ENCODE measurements around the gene CCDC6.

Gene CCDC6

GRCh38 chr10:59864141-59864962 is 42.0 kb downstream of the CCDC6 start:
- TF ChIP-seq, protein P1, sequence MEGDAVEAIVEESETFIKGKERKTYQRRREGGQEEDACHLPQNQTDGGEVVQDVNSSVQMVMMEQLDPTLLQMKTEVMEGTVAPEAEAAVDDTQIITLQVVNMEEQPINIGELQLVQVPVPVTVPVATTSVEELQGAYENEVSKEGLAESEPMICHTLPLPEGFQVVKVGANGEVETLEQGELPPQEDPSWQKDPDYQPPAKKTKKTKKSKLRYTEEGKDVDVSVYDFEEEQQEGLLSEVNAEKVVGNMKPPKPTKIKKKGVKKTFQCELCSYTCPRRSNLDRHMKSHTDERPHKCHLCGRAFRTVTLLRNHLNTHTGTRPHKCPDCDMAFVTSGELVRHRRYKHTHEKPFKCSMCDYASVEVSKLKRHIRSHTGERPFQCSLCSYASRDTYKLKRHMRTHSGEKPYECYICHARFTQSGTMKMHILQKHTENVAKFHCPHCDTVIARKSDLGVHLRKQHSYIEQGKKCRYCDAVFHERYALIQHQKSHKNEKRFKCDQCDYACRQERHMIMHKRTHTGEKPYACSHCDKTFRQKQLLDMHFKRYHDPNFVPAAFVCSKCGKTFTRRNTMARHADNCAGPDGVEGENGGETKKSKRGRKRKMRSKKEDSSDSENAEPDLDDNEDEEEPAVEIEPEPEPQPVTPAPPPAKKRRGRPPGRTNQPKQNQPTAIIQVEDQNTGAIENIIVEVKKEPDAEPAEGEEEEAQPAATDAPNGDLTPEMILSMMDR (IDR thresholded peaks at IDR 0.05) = no peak
- no peaks in the 10 kb centered on the region for H3K27me3 Mint-ChIP-seq (ENCODE audit: low read depth, poor library complexity)
- peaks cover 31% of the 10 kb centered on the region for H3K9me3 Mint-ChIP-seq
- H3K36me3 Mint-ChIP-seq (ENCODE audit: low read depth) = peaks cover 34% of the 10 kb centered on the region
- peaks cover 37% of the 10 kb centered on the region for H3K4me1 Mint-ChIP-seq
- no peak for DNase-seq
- no peak overlapping the region for H3K27ac Mint-ChIP-seq
- no peak overlapping the region for H3K4me3 Mint-ChIP-seq

DNA sequence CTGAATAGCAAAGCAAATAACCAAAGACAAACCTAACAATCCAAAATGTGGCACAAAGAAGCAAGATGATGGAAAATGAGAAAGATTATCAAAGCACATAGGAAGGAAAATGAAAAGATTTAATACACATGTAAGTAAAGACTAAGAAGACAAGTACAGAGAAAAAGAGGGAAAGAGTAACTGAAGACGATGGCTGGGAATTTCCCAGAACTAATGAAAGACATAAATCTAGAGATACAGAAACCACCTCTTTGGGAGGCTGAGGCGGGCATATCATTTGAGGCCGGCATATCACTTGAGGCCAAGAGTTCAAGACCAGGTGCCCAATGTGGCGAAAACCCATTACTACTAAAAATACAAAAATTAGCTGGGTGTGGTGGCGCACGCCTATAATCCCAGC is 46.8 kb downstream of the CCDC6 start:
- H3K9me3 Mint-ChIP-seq = peaks cover 33% of the 10 kb centered on the region
- H3K4me1 Mint-ChIP-seq = peaks cover 11% of the 10 kb centered on the region
- peaks cover 4% of the 10 kb centered on the region for H3K27me3 Mint-ChIP-seq (ENCODE audit: low read depth, poor library complexity)
- TF ChIP-seq, protein P1 (IDR thresholded peaks at IDR 0.05) = no peak
- no peak overlapping the region for H3K27ac Mint-ChIP-seq
- H3K4me3 Mint-ChIP-seq = no peak overlapping the region
- DNase-seq = no peak
- H3K36me3 Mint-ChIP-seq (ENCODE audit: low read depth) = peaks cover 42% of the 10 kb centered on the region

DNA sequence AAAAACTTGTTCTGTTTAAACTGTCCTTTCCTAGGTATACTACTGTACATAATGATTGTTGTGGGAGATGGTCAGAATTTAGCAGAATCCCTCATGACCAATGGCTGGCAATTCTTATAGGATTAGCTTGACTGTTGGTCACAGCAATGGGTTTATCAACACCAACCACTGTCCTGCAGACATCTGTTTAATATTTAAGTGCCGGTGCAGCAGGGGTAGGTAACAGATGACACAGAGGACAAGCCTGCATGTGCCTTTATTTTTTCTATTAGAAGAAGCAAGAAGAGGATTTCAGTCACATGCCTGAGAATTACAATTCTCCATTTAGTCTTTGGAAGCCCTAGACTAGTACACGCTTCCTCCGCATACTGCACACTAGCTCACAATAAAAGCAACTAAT is 48.4 kb downstream of the CCDC6 start:
- Mint-ChIP-seq H3K36me3 (ENCODE audit: low read depth) (peaks cover 44% of the 10 kb centered on the region), H3K4me1 (peaks cover 4% of the 10 kb centered on the region), H3K27me3 (ENCODE audit: low read depth, poor library complexity) (peaks cover 4% of the 10 kb centered on the region), H3K4me3 (no peak overlapping the region), H3K9me3 (peaks cover 33% of the 10 kb centered on the region), H3K27ac (no peak overlapping the region)
- DNase-seq = no peak
- TF ChIP-seq, protein P1 (IDR thresholded peaks at IDR 0.05) = no peak

DNA sequence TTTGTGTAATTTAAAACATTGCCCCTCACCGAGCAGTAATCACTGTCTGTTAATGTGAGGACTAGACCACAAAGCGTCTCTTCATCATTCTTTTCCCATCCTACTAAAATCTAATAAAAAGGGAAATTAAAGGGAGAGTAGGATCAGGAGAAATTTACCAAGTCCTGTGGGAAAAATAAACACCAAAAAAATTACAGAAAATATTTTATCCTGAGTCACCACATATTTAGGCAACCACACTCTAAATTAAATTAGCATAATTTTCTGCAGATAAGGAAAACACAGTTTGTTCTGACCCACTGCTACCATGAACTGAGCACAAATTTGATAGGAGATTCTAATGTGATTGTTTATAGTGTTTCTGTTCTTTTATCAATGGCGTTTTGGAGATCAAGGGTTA is 49.3 kb downstream of the CCDC6 start:
- Mint-ChIP-seq H3K4me3 (no peak overlapping the region), H3K27me3 (ENCODE audit: low read depth, poor library complexity) (peaks cover 4% of the 10 kb centered on the region), H3K4me1 (peaks cover 4% of the 10 kb centered on the region), H3K36me3 (ENCODE audit: low read depth) (peaks cover 41% of the 10 kb centered on the region), H3K27ac (no peak overlapping the region), H3K9me3 (peaks cover 27% of the 10 kb centered on the region)
- no peak for DNase-seq
- TF ChIP-seq, protein P1 (IDR thresholded peaks at IDR 0.05) = no peak

DNA sequence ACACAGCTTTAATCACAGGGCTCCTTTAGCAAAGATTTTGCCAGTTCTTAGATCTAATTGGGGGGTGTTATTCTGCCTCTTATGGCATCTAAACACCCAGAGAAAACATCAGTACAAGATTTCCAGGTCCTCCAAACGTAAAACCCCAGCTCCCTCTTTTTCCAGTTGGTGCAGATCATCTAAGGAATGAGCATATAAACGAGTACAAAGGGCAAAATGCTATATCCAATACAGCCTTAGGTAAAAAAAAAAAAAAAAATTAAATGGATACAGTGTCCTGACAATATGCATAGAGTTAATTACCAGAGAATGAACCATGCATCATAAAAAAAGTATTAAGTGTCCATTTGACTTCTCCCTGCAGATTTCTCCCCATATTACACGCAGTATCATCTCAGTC is 50.3 kb downstream of the CCDC6 start:
- Mint-ChIP-seq H3K4me1 (peaks cover 4% of the 10 kb centered on the region), H3K9me3 (peaks cover 18% of the 10 kb centered on the region), H3K27me3 (ENCODE audit: low read depth, poor library complexity) (peaks cover 4% of the 10 kb centered on the region), H3K27ac (no peak overlapping the region), H3K36me3 (ENCODE audit: low read depth) (peaks cover 37% of the 10 kb centered on the region), H3K4me3 (no peak overlapping the region)
- TF ChIP-seq, protein P1 (IDR thresholded peaks at IDR 0.05) = no peak
- DNase-seq = no peak

GRCh38 chr10:59854571-59854970 is 51.8 kb downstream of the CCDC6 start:
- Mint-ChIP-seq H3K36me3 (ENCODE audit: low read depth) (peaks cover 28% of the 10 kb centered on the region), H3K27ac (no peak overlapping the region), H3K27me3 (ENCODE audit: low read depth, poor library complexity) (peaks cover 4% of the 10 kb centered on the region), H3K4me3 (no peak overlapping the region), H3K9me3 (peaks cover 3% of the 10 kb centered on the region), H3K4me1 (peaks cover 4% of the 10 kb centered on the region)
- TF ChIP-seq, protein P1 (IDR thresholded peaks at IDR 0.05) = no peak
- DNase-seq = no peak

Data from nephron progenitor cell (in vitro differentiated cells).